K562 (cell line): Measurements from ENCODE around the gene GRIK1. TPM values are rescaled to one million over a fixed set of nuclear protein-coding genes. Genes with fewer than 3 reads are reported as not detected.

ENCODE experiments used
- CAMTA2 ChIP-seq: fragments of 250-450 bp; sonication (Bioruptor Pico); conservative IDR thresholded peaks from 2 replicates; pipeline ENCODE4 v1.5.1; 2022
- CBFA2T2 ChIP-seq: fragments of 450-650 bp; conservative IDR thresholded peaks from 2 replicates; pipeline ENCODE4 v1.6.1; 2017; ENCODE audit warnings: mild to moderate bottlenecking
- NBN ChIP-seq: fragments of 450-650 bp; IDR thresholded peaks from 2 replicates; pipeline ENCODE4 v1.6.1; 2016; ENCODE audit warnings: low read depth, mild to moderate bottlenecking
- NR2C1 ChIP-seq, 2 experiments: fragments of 450-650 bp; IDR thresholded peaks; 2 replicates each; pipeline ENCODE4 v1.6.1; 2017; ENCODE audit warnings: mild to moderate bottlenecking in 2 of 2, antibody characterized with exemption in 1 of 2, inconsistent platforms in 1 of 2, missing compliant biosample characterization in 1 of 2, missing genetic modification characterization in 1 of 2
- RBFOX2 ChIP-seq: fragments of 200-400 bp; formaldehyde crosslinking; IDR thresholded peaks from 2 replicates; pipeline ENCODE4 v1.6.1; 2017; ENCODE audit warnings: low read depth, mild to moderate bottlenecking, low read length, moderate library complexity
- SMARCC2 ChIP-seq: fragments of 450-650 bp; IDR thresholded peaks from 2 replicates; pipeline ENCODE4 v1.6.1; 2017; ENCODE audit warnings: antibody characterized with exemption, moderate library complexity, mild to moderate bottlenecking, low read depth
- SMARCE1 ChIP-seq: fragments of 450-650 bp; IDR thresholded peaks from 2 replicates; pipeline ENCODE4 v1.7.1; 2016; ENCODE audit warnings: mild to moderate bottlenecking
- TCFL5 ChIP-seq: fragments of 250-450 bp; sonication (Bioruptor Pico); conservative IDR thresholded peaks from 2 replicates; pipeline ENCODE4 v1.6.1; 2021; ENCODE audit warnings: mild to moderate bottlenecking, moderate library complexity, matching md5 sums
- USF2 ChIP-seq: sonication (generic); formaldehyde crosslinking; IDR thresholded peaks from 2 replicates; pipeline ENCODE4 v1.5.0; 2020; ENCODE audit warnings: missing genetic modification reagents
- ZNF407 ChIP-seq: fragments of 450-650 bp; IDR thresholded peaks from 2 replicates; pipeline ENCODE4 v1.6.1; 2016; ENCODE audit warnings: low read depth
- ZNF57 ChIP-seq: fragments of 450-650 bp; formaldehyde crosslinking; IDR thresholded peaks from 2 replicates; pipeline ENCODE4 v1.4.0; 2020; ENCODE audit warnings: mild to moderate bottlenecking, moderate library complexity
- ZNF583 ChIP-seq: fragments of 250-450 bp; sonication (Bioruptor Pico); IDR thresholded peaks from 2 replicates; pipeline ENCODE4 v1.4.0; 2020
- ZSCAN32 ChIP-seq: fragments of 450-650 bp; formaldehyde crosslinking; IDR thresholded peaks from 2 replicates; pipeline ENCODE4 v1.4.0; 2020; ENCODE audit warnings: mild to moderate bottlenecking, moderate library complexity
- polyA plus RNA-seq, 8 experiments: library from polyadenylated mRNA; depleted of rRNA in 4 of 8; stranded (reverse) in 5 of 8; unstranded in 3 of 8; fragments of >200 nt; fragmentation: Nextera tagmentation in 2 of 8; fragmentation: Illumina TruSeq in 1 of 8; extraction: Ambion mirVana in 2 of 8; extraction: Trizol in 1 of 8; gene quantifications; 2 replicates each; pipeline versions ENCODE4 v1.2.1 to v1.2.3, GENCODE V29; 2011 to 2014; ENCODE audit warnings: inconsistent platforms in 1 of 8, missing spikeins in 1 of 8
- total RNA-seq, 7 experiments: library from RNA; depleted of rRNA in 6 of 7; stranded (reverse); fragments of >200 nt in 6 of 7; fragmentation: Illumina TruSeq in 2 of 7; extraction: Trizol in 2 of 7; gene quantifications; 2 replicates each; pipeline versions ENCODE4 v1.2.1 to v1.2.3, GENCODE V29; 2011 to 2021; ENCODE audit warnings: low replicate concordance in 1 of 7
- TF ChIP-seq, protein P1 (sequence below), 2 experiments: IDR thresholded peaks; 2 replicates each; pipeline ENCODE4 v1.6.1; 2012; ENCODE audit warnings: improper control_type of control experiment in 2 of 2, low read depth in 2 of 2, low read length in 2 of 2, borderline replicate concordance in 1 of 2
- TF ChIP-seq, protein P2 (sequence below): sonication (generic); formaldehyde crosslinking; IDR thresholded peaks from 2 replicates; pipeline ENCODE4 v1.8.1; 2023; ENCODE audit warnings: mild to moderate bottlenecking, missing genetic modification reagents, moderate library complexity

GRIK1 gene
- total and polyA plus RNA-seq, 9 of the 15 experiments (the other 6 are each of a cell fraction or from before 2014, with no cell fraction given): 0.17 to 2.8 (median 0.53) TPM

- TF ChIP-seq, protein P1, sequence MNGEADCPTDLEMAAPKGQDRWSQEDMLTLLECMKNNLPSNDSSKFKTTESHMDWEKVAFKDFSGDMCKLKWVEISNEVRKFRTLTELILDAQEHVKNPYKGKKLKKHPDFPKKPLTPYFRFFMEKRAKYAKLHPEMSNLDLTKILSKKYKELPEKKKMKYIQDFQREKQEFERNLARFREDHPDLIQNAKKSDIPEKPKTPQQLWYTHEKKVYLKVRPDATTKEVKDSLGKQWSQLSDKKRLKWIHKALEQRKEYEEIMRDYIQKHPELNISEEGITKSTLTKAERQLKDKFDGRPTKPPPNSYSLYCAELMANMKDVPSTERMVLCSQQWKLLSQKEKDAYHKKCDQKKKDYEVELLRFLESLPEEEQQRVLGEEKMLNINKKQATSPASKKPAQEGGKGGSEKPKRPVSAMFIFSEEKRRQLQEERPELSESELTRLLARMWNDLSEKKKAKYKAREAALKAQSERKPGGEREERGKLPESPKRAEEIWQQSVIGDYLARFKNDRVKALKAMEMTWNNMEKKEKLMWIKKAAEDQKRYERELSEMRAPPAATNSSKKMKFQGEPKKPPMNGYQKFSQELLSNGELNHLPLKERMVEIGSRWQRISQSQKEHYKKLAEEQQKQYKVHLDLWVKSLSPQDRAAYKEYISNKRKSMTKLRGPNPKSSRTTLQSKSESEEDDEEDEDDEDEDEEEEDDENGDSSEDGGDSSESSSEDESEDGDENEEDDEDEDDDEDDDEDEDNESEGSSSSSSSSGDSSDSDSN (IDR thresholded peaks at IDR 0.05; ENCODE audit: borderline replicate concordance in 1 of 2, low read depth in 2 of 2, low read length in 2 of 2): no peak
- TF ChIP-seq CBFA2T2: no peak
- no peak for TF ChIP-seq USF2 (CRISPR knock-in tag)
- TF ChIP-seq TCFL5 (CRISPR knock-in tag): no peak
- 0 out of 2 replicates have a peak, but pooled peaks have one; percentile 7 for TF ChIP-seq ZSCAN32
- no peak for TF ChIP-seq SMARCE1
- TF ChIP-seq SMARCC2: no peak; the same call in 1 of the 2 replicates
- peak; percentile 36; the same call in 1 of the 2 replicates for TF ChIP-seq NBN
- no peak for TF ChIP-seq ZNF407
- TF ChIP-seq CAMTA2 (CRISPR knock-in tag): 0 out of 2 replicates have a peak, but pooled peaks have one; percentile 8
- no peak for TF ChIP-seq ZNF583 (CRISPR knock-in tag)
- TF ChIP-seq, protein P2, sequence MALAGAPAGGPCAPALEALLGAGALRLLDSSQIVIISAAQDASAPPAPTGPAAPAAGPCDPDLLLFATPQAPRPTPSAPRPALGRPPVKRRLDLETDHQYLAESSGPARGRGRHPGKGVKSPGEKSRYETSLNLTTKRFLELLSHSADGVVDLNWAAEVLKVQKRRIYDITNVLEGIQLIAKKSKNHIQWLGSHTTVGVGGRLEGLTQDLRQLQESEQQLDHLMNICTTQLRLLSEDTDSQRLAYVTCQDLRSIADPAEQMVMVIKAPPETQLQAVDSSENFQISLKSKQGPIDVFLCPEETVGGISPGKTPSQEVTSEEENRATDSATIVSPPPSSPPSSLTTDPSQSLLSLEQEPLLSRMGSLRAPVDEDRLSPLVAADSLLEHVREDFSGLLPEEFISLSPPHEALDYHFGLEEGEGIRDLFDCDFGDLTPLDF (CRISPR knock-in tag): no peak
- TF ChIP-seq RBFOX2: peak; percentile 46
- TF ChIP-seq ZNF57 (CRISPR knock-in tag): no peak
- TF ChIP-seq NR2C1 (IDR thresholded peaks at IDR 0.05): no peak
- TF ChIP-seq NR2C1 (tag; IDR thresholded peaks at IDR 0.05): peak; percentile 54
These were observed 282.4 kb downstream of the GRIK1 start (continued) for GRCh38 chr21:29657240-29657989.
